T47D (cell line): ENCODE data around the gene SLC5A11.
"Not testable (repeated sequence)": the region's sequence is repeated elsewhere in the genome, so short reads cannot be mapped to it uniquely, and the experiment has no call there.

Source experiments
- DNase-seq, 2 experiments: peaks; one replicate each; pipeline versions ENCODE4 v3.0.0 to v3.0.0-alpha.2; 2011 to 2012; ENCODE audit warnings: low read depth in 1 of 2, low spot score in 1 of 2
- JUND ChIP-seq: IDR thresholded peaks from 2 replicates; pipeline ENCODE4 v1.6.1; 2012; ENCODE audit warnings: low read depth
- in situ Hi-C: cut with HindIII; loops from 2 replicates; pipeline ENCODE4 v1.10.0; 2016; ENCODE audit warnings: low sequenced_read_pairs, low pct_unique_long_range_greater_than_20kb

The SLC5A11 gene

DNA sequence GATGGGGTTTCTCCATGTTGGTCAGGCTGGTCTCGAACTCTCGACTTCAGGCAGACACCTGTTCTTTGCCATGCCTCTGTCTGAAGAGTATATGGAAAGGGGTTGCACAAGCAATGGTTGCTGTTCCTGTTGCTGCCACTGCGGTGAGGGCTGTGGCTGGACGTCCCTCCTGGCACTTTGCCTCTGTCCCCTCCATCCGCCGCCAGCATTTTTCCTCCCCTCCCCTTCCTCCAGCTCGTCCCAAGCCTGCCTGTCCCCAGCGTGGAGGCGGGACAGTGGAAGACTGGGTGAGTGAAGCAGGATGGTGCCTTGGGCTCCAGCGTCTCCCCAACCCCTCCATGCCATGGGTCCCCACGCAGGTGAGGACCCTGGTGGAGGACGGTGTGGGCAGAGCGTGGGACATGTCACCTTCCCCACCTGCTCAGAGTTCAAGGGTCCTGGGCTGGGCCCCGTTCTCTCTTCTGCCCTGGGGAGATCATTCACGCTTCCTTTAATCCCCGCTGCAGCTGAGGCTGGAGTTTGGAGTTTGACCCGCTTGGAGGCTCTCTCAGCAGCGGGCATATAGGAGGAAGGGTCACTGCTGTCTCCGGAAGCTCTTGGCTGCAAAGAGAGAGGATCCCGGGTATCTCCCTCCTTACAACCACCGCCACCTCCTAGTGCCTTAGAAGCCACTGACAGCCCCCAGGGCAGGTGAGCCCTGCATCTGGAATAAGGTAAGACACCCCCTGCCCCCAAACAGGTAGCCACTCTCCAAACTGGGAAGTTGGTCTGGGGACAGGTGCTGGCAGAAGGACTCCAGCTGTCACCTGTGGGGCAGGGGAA lies at the start of gene SLC5A11:
Gene SLC5A11 (plus strand): TSS at position 238 of the 822 bp plus-strand sequence. CDS start 12,681 bp downstream, outside the sequence.
- in situ Hi-C loops = no loop called here
- no peak for DNase-seq

DNA sequence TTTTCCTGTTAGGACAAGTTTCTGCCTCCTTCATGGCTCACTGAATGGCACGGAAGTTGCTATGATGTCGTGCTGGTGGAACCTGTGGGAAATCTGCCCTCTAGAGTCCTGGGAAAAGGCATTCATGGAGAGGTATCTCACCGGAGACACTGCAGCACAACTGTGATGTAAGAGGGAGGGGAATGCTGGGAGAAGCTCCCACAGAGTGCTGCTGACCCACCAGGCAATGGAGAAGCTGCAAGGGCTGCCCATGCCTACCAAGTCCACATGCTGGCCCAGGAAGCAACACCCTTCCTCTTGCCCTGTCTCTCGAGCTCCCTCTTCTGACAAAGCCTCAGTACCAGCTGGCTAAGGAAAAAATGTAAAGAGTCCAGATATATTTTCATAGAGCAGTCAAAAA lies 45.2 kb upstream of the SLC5A11 start:
- DNase-seq = peak; percentile 20 to 65
- in situ Hi-C loops = no loop called here
- no peak for TF ChIP-seq JUND

More for the DNA sequence above, at the start of gene SLC5A11:
- no peak for TF ChIP-seq JUND

DNA sequence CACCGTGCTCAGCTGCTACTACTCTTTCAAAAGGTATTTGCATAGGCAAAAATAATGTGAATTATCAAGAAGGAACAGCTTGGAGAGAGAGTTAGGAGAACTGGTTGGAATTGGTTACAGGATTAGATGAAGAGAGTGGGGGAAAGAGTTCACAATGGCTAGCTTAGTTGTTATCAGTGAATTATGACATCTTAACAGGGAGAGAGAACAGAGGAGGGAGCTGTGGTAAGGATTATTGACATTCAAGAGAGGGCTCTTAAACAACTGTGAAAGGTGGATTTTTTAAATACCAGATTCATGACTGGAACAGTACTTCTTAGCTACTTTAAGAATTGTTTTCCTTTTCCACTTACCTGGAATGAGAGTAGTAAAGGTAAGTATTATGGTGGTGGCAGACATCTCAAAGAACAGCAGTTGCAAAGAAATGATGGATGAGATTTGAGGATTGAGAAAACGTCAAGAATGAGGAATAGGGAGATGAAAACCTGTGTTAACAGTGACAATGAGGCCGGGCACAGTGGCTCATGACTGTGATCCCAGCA lies 43.9 kb upstream of the SLC5A11 start:
- in situ Hi-C loops = no loop called here
- no peak for DNase-seq
- TF ChIP-seq JUND = no peak

- TF ChIP-seq JUND = no peak
- DNase-seq = peak in 1 of 2 experiments; percentile 9
- in situ Hi-C loops = no loop called here
Measured at GRCh38 chr16:24805484-24805883, 40.3 kb upstream of the SLC5A11 start.

GRCh38 chr16:24807301-24807700 lies 38.5 kb upstream of the SLC5A11 start:
- no peak for TF ChIP-seq JUND
- no peak for DNase-seq
- in situ Hi-C loops = no loop called here

GRCh38 chr16:24810951-24811843 lies 34.6 kb upstream of the SLC5A11 start:
- TF ChIP-seq JUND = no peak
- no peak for DNase-seq
- in situ Hi-C loops = no loop called here

DNA sequence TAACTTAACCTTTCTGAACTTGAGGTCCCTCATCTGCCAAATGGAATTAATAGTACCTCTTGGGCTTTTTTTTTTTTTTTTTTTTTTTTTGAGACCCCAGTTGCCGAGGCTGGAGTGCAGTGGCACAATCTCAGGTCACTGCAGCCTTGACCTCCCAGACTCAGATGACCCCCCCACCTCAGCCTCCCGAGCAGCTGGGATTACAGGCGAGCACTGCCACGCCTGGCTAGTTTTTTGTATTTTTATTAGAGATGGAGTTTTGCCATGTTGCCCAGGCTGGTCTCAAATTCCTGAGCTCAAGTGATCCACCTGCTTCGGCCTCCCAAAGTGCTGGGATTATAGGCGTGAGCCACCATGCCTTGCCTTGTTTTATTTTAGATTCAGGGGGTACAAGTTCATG lies 33.0 kb upstream of the SLC5A11 start:
- in situ Hi-C loops, DNase-seq: not testable (repeated sequence)

DNA sequence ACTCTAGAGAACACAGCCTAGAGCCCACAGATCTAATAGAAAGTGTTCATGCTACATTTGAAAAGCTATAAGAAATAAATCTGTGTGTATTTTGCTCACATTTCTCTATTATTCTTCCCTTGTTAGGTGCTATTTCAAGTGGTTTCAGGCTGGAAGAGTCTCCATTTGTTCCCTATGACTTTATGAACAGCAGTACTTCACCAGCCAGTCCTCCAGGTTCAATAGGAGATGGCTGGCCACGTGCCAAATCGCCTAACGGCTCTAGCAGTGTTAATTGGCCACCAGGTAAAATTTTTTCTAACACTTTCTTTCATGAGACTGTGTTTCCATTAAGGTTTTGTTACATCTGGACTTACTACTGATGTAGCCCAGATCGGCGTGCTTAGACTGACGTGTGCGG lies 30.7 kb upstream of the SLC5A11 start:
- TF ChIP-seq JUND = no peak
- in situ Hi-C loops = no loop called here
- DNase-seq = no peak

DNA sequence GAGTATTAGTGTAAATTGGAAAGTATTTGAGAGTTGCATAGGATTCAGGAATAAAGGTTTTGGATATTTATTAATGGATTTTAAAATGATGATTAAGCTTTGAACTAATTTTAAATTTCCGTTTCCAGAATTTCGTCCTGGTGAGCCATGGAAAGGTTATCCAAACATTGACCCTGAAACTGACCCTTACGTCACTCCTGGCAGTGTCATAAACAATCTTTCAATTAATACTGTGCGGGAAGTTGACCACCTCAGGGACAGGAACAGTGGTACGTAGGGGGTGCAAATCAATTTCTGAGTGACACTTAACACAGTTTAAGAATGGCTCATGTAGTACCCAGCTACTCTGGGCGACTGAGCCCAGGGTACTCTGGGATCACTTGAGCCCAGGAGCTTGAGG lies 29.1 kb upstream of the SLC5A11 start:
- DNase-seq = no peak
- in situ Hi-C loops = no loop called here
- TF ChIP-seq JUND = no peak

- in situ Hi-C loops = no loop called here
- TF ChIP-seq JUND = no peak
- no peak for DNase-seq
Measured at GRCh38 chr16:24819462-24820040, 26.2 kb upstream of the SLC5A11 start.

DNA sequence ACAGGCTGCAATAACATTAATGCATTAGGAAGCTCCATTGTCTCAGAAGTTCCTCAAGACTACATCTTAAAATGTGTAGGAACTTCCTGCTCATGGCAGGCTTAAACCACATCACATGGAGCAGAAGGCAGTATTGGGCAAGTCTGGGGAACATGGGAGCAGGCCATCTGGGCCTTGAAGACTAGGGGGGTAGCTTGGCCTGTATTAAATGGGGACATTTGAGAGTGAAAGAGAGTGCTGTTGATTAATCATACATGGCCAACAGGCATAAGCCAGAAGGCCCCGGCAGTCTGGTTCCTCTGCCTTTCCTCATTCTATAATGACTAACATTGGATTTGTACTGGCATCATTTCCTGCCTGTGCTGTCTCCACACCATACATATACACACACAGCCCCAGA lies 25.2 kb upstream of the SLC5A11 start:
- in situ Hi-C loops = no loop called here
- no peak for TF ChIP-seq JUND
- DNase-seq = no peak

GRCh38 chr16:24821129-24821528 lies 24.6 kb upstream of the SLC5A11 start:
- DNase-seq = no peak
- in situ Hi-C loops = no loop called here
- no peak for TF ChIP-seq JUND
